HL-60/S4 treated with retinoic acid at 250 ng/mL for 4 days and 3 days (cell line): Measurements from ENCODE around the gene STK4.
"Not testable (repeated sequence)": the region's sequence is repeated elsewhere in the genome, so short reads cannot be mapped to it uniquely, and the experiment has no call there.

Source experiments
- in situ Hi-C: fragments of 300-500 bp; cut with MboI; formaldehyde crosslinking; loops from 2 replicates; pipeline ENCODE4 v1.7.0; 2022; ENCODE audit warnings: low sequenced_read_pairs

Gene STK4

GRCh38 chr20:45051204-45052060 is 85.1 kb downstream of the STK4 start:
- in situ Hi-C loops = no loop called here

GRCh38 chr20:45052698-45053429 is 86.6 kb downstream of the STK4 start:
- in situ Hi-C loops = no loop called here

GRCh38 chr20:45053430-45054351 is 87.4 kb downstream of the STK4 start:
- in situ Hi-C loops = no loop called here

- in situ Hi-C loops = no loop called here
These were observed 88.7 kb downstream of the STK4 start for GRCh38 chr20:45055056-45055455.

GRCh38 chr20:45056473-45057173 is 90.3 kb downstream of the STK4 start:
- in situ Hi-C loops = no loop called here

- in situ Hi-C loops = no loop called here
These were observed 92.0 kb downstream of the STK4 start for GRCh38 chr20:45058168-45058850.

- in situ Hi-C loops = no loop called here
These were observed 92.9 kb downstream of the STK4 start for GRCh38 chr20:45059022-45059728.

GRCh38 chr20:45060294-45060693 is 94.0 kb downstream of the STK4 start:
- in situ Hi-C loops = no loop called here

- in situ Hi-C loops = no loop called here
These were observed 94.9 kb downstream of the STK4 start for GRCh38 chr20:45061244-45061643.

- in situ Hi-C loops = not testable (repeated sequence)
These were observed 96.8 kb downstream of the STK4 start for GRCh38 chr20:45063107-45063506.

- in situ Hi-C loops = no loop called here
These were observed 98.5 kb downstream of the STK4 start for GRCh38 chr20:45064812-45065211.

- in situ Hi-C loops = no loop called here
These were observed 100.1 kb downstream of the STK4 start for GRCh38 chr20:45066372-45066771.

GRCh38 chr20:45067087-45067486 is 100.8 kb downstream of the STK4 start:
- in situ Hi-C loops = no loop called here

- in situ Hi-C loops = no loop called here
These were observed 101.2 kb downstream of the STK4 start for GRCh38 chr20:45067558-45067957.

GRCh38 chr20:45069261-45069660 is 102.9 kb downstream of the STK4 start:
- in situ Hi-C loops = no loop called here

GRCh38 chr20:45070932-45071632 is 104.8 kb downstream of the STK4 start:
- in situ Hi-C loops = loop anchor here (10.0 kb wide), 1 partner anchor 56 kb away; no protein-coding TSS in a partner anchor

- in situ Hi-C loops = loop anchor here (10.0 kb wide), 1 partner anchor 57 kb away; no protein-coding TSS in a partner anchor
These were observed 105.8 kb downstream of the STK4 start for GRCh38 chr20:45072066-45072465.

GRCh38 chr20:45073221-45073620 is 106.9 kb downstream of the STK4 start:
- in situ Hi-C loops = loop anchor here (10.0 kb wide), 1 partner anchor 58 kb away; no protein-coding TSS in a partner anchor
